ENCODE data around the gene NT5DC4. TPM values are rescaled to one million over a fixed set of nuclear protein-coding genes. Genes with fewer than 3 reads are reported as not detected.

NT5DC4 gene
- total and polyA plus RNA-seq, 2 of the 8 experiments (the other 6 are each of a cell fraction or from before 2014, with no cell fraction given), result not detected

DNA sequence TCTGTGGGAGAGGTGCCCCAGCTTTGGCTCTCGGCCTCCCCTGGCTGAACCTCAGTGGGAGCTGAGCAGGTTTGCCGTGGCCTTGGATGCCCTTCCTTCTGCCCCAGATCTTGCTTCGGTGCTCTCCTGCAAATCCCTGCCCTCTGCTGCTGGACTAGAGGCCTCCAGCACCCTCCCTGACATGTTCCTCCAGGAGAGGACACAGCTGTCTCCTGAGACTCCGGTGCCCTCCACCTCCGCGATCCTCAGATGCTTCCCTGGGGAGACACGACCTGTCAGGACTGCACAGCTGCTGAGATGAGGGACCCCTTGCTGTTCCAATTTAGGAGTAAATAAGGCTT is 7.3 kb upstream of the NT5DC4 start:
- Histone ChIP-seq H2BK5ac (ENCODE audit: low read depth, low read length) (no peak overlapping the region), H3K79me2 (ENCODE audit: control insufficient read depth in 1 of 2, insufficient read depth in 2 of 2, low read length in 2 of 2) (no peaks in the 10 kb centered on the region), H3K36me3 (ENCODE audit: control insufficient read depth in 2 of 4, insufficient read depth in 4 of 4, low read length in 3 of 4) (no peaks in the 10 kb centered on the region), H3K4me1 (replicated peaks in 1 of 4; ENCODE audit: control insufficient read depth in 3 of 4, insufficient read depth in 4 of 4, low read length in 3 of 4) (no peaks in the 10 kb centered on the region; a peak in 1 of 7 replicates), H2BK120ac (replicated peaks; ENCODE audit: low read depth, low read length) (no peak overlapping the region), H2AFZ (ENCODE audit: low read length) (no peak overlapping the region), H2BK15ac (ENCODE audit: low read length) (no peak overlapping the region), H3K18ac (ENCODE audit: extremely low read depth, low read length) (no peak overlapping the region), H2AK5ac (ENCODE audit: low read depth, low read length) (no peak overlapping the region), H4K5ac (ENCODE audit: insufficient read length, low read depth, low read length) (no peak overlapping the region), H3K56ac (replicated peaks; ENCODE audit: insufficient read length, low read depth, low read length) (no peak overlapping the region), H3K27me3 (replicated peaks in 1 of 4; ENCODE audit: control insufficient read depth in 3 of 4, extremely low read depth in 1 of 4, insufficient read depth in 3 of 4, low read length in 3 of 4) (no peaks in the 10 kb centered on the region), H3K4me2 (ENCODE audit: insufficient read depth in 1 of 2, low read depth in 2 of 2, low read length in 2 of 2) (no peak overlapping the region), H3K23me2 (ENCODE audit: low read depth, low read length) (no peaks in the 10 kb centered on the region), H3K23ac (ENCODE audit: insufficient read length) (no peak overlapping the region), H4K91ac (replicated peaks; ENCODE audit: insufficient read length, low read length) (no peak overlapping the region), H3K27ac (ENCODE audit: low read depth, low read length) (no peak overlapping the region), H3K9me3 (ENCODE audit: insufficient read depth in 2 of 2, low read depth in 1 of 2, low read length in 1 of 2) (no peaks in the 10 kb centered on the region), H3K79me1 (ENCODE audit: low read depth, low read length) (no peaks in the 10 kb centered on the region), H3K4ac (replicated peaks; ENCODE audit: insufficient read length, low read depth, low read length) (no peak overlapping the region), H3K4me3 (ENCODE audit: extremely low read depth in 1 of 4, insufficient read depth in 2 of 4, low read depth in 3 of 4, low read length in 4 of 4) (no peak overlapping the region), H2BK20ac (ENCODE audit: low read length) (no peak overlapping the region), H3K9ac (replicated peaks in 1 of 4; ENCODE audit: extremely low read depth in 1 of 4, low read depth in 3 of 4, low read length in 3 of 4) (no peak overlapping the region), H4K8ac (ENCODE audit: extremely low read depth, insufficient read depth, low read length) (peak overlapping the region; percentile 51; the same call in 1 of the 2 replicates), H3K14ac (ENCODE audit: insufficient read length) (no peak overlapping the region), H2BK12ac (ENCODE audit: low read depth, low read length) (no peak overlapping the region), H4K20me1 (replicated peaks in 1 of 2; ENCODE audit: control insufficient read depth in 1 of 2, insufficient read depth in 2 of 2, low read length in 2 of 2) (no peaks in the 10 kb centered on the region)
- no peak for FAIRE-seq
- 79% methylated on average over 6 of the region's 7 CpGs; no CpG with 5 or more reads in 1 of the 2 experiments for WGBS, 2 experiments (ENCODE audit: extremely low coverage in 1 of 2, insufficient coverage in 1 of 2, insufficient read length in 1 of 2, insufficient replicate concordance in 2 of 2, low coverage in 1 of 2, low lambda C conversion rate in 2 of 2, missing lambda C conversion rate in 1 of 2)
- ChIA-PET CTCF (ENCODE audit: partially characterized antibody) (interaction anchor here (0.8 to 4.8 kb wide), 5 partner anchors 13 to 228 kb away, joined by 3 to 29 read pairs (median 4); no protein-coding TSS in a partner anchor), POLR2A (ENCODE audit: partially characterized antibody) (interaction anchor here (1.1 kb wide), 1 partner anchor 55 kb away, joined by 3 read pairs; no protein-coding TSS in a partner anchor)
- no peak for DNase-seq (ENCODE audit: low read depth in 1 of 2, low spot score in 2 of 2)
- TF ChIP-seq SIX5 (IDR thresholded peaks at IDR 0.05; ENCODE audit: low read depth, low read length) (no peak), BRCA1 (IDR thresholded peaks at IDR 0.05; ENCODE audit: low read depth, low read length) (no peak), SIN3A (conservative IDR thresholded peaks at IDR 0.05 in 1 of 2, IDR thresholded peaks at IDR 0.05 in 1 of 2; ENCODE audit: low read depth in 1 of 2, low read length in 2 of 2) (no peak), CHD2 (IDR thresholded peaks at IDR 0.05; ENCODE audit: low read length) (no peak), TEAD4 (IDR thresholded peaks at IDR 0.05; ENCODE audit: low read depth, low read length) (no peak), KDM5A (IDR thresholded peaks at IDR 0.05; ENCODE audit: low read length) (no peak), YY1 (IDR thresholded peaks at IDR 0.05; ENCODE audit: low read depth, low read length) (no peak), RXRA (IDR thresholded peaks at IDR 0.05; ENCODE audit: insufficient read depth, low read depth, low read length) (no peak), CHD1 (IDR thresholded peaks at IDR 0.05; ENCODE audit: low read depth, low read length) (no peak), JUN (IDR thresholded peaks at IDR 0.05; ENCODE audit: low read depth, low read length) (no peak), SUZ12 (IDR thresholded peaks at IDR 0.05; ENCODE audit: low read length) (no peak), NANOG (IDR thresholded peaks at IDR 0.05; ENCODE audit: insufficient read depth, low read depth, low read length, poor library complexity, severe bottlenecking) (no peak)
- TF ChIP-seq, protein P1, sequence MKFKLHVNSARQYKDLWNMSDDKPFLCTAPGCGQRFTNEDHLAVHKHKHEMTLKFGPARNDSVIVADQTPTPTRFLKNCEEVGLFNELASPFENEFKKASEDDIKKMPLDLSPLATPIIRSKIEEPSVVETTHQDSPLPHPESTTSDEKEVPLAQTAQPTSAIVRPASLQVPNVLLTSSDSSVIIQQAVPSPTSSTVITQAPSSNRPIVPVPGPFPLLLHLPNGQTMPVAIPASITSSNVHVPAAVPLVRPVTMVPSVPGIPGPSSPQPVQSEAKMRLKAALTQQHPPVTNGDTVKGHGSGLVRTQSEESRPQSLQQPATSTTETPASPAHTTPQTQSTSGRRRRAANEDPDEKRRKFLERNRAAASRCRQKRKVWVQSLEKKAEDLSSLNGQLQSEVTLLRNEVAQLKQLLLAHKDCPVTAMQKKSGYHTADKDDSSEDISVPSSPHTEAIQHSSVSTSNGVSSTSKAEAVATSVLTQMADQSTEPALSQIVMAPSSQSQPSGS (IDR thresholded peaks at IDR 0.05; ENCODE audit: low read length), result no peak

All from H1 (cell line).